HEK293 (cell line): ENCODE results near the gene ADGRD2.

Experiments used
- CTCF ChIA-PET: fragments of 350-600 bp; formaldehyde crosslinking; extraction: SDS; loops from one replicate; lab custom pipeline; 2021; ENCODE audit warnings: antibody characterized with exemption; lab: Yijun Ruan, JAX
- POLR2A ChIA-PET: fragments of 300-600 bp; formaldehyde crosslinking; extraction: SDS; loops from one replicate; lab custom pipeline; 2020; ENCODE audit warnings: antibody characterized with exemption, inconsistent platforms; lab: Yijun Ruan, JAX
- H3K27ac ChIP-seq: fragments of 200-500 bp; sonication (Bioruptor generic); 2 replicates; pipeline ENCODE4 v1.5.1; 2014; ENCODE audit warnings: low read depth, low read length, control low read depth, inconsistent platforms; ENCODE audit errors: extremely low read depth
- H3K36me3 ChIP-seq, 2 experiments: fragments of 200-500 bp in 1 of 2; sonication (Bioruptor generic) in 1 of 2; 1 replicate in 1 of 2; 2 replicates in 1 of 2; pipeline ENCODE4 v1.5.1; 2014 to 2017; ENCODE audit warnings: inconsistent platforms in 2 of 2, low read length in 2 of 2; ENCODE audit not compliant: control insufficient read depth in 2 of 2, insufficient read depth in 1 of 2
- H3K4me1 ChIP-seq: fragments of 200-500 bp; sonication (Bioruptor generic); 2 replicates; pipeline ENCODE4 v1.5.1; 2014; ENCODE audit warnings: mild to moderate bottlenecking, low read length, inconsistent platforms; ENCODE audit not compliant: control insufficient read depth, insufficient read depth
- H3K4me3 ChIP-seq: 2 replicates; pipeline ENCODE4 v1.5.1; 2011; ENCODE audit warnings: low read depth, mild to moderate bottlenecking, control low read depth, low read length, moderate library complexity
- H3K9me3 ChIP-seq: fragments of 200-500 bp; sonication (Bioruptor generic); 2 replicates; pipeline ENCODE4 v1.5.1; 2014; ENCODE audit warnings: low read depth, low read length, inconsistent platforms; ENCODE audit not compliant: control insufficient read depth, insufficient read depth
- AEBP2 ChIP-seq: fragments of 450-650 bp; formaldehyde crosslinking; IDR thresholded peaks from 2 replicates; pipeline ENCODE4 v1.5.1; 2016; ENCODE audit warnings: missing biosample characterization, missing genetic modification characterization, borderline replicate concordance
- BCL11A ChIP-seq: fragments of 450-650 bp; formaldehyde crosslinking; IDR thresholded peaks from 2 replicates; pipeline ENCODE4 v1.5.1; 2016; ENCODE audit warnings: low read depth, missing biosample characterization, missing genetic modification characterization
- GLIS1 ChIP-seq: fragments of 450-650 bp; formaldehyde crosslinking; IDR thresholded peaks from 2 replicates; pipeline ENCODE4 v1.5.1; 2016; ENCODE audit warnings: missing biosample characterization, missing genetic modification characterization
- PRDM2 ChIP-seq: fragments of 450-650 bp; formaldehyde crosslinking; IDR thresholded peaks from 2 replicates; pipeline ENCODE4 v1.5.1; 2016; ENCODE audit warnings: missing biosample characterization, missing genetic modification characterization, borderline replicate concordance
- YY1 ChIP-seq: fragments of 450-650 bp; formaldehyde crosslinking; IDR thresholded peaks from 2 replicates; pipeline ENCODE4 v1.5.1; 2018; ENCODE audit warnings: missing biosample characterization, missing genetic modification characterization
- ZBTB20 ChIP-seq: fragments of 450-650 bp; formaldehyde crosslinking; IDR thresholded peaks from 2 replicates; pipeline ENCODE4 v1.5.1; 2016; ENCODE audit warnings: missing biosample characterization, missing genetic modification characterization
- ZBTB26 ChIP-seq: fragments of 450-650 bp; formaldehyde crosslinking; optimal IDR thresholded peaks from 2 replicates; pipeline ENCODE3; 2016; ENCODE audit warnings: missing biosample characterization, mild to moderate bottlenecking, missing genetic modification characterization
- ZFP37 ChIP-seq: fragments of 450-650 bp; formaldehyde crosslinking; IDR thresholded peaks from 2 replicates; pipeline ENCODE4 v1.5.1; 2016; ENCODE audit warnings: missing biosample characterization, missing genetic modification characterization
- ZNF146 ChIP-seq: fragments of 450-650 bp; formaldehyde crosslinking; IDR thresholded peaks from 2 replicates; pipeline ENCODE4 v1.5.1; 2016; ENCODE audit warnings: missing biosample characterization, missing genetic modification characterization
- ZNF157 ChIP-seq: fragments of 450-650 bp; formaldehyde crosslinking; IDR thresholded peaks from 2 replicates; pipeline ENCODE4 v1.5.1; 2016; ENCODE audit warnings: missing biosample characterization, missing genetic modification characterization
- ZNF169 ChIP-seq: fragments of 450-650 bp; formaldehyde crosslinking; IDR thresholded peaks from 2 replicates; pipeline ENCODE4 v1.5.1; 2016; ENCODE audit warnings: missing biosample characterization, missing genetic modification characterization
- ZNF24 ChIP-seq: fragments of 450-650 bp; formaldehyde crosslinking; IDR thresholded peaks from 2 replicates; pipeline ENCODE4 v1.5.1; 2016; ENCODE audit warnings: missing biosample characterization, missing genetic modification characterization
- ZNF280D ChIP-seq: fragments of 450-650 bp; formaldehyde crosslinking; IDR thresholded peaks from 2 replicates; pipeline ENCODE4 v1.5.1; 2016; ENCODE audit warnings: missing biosample characterization, missing genetic modification characterization
- ZNF37A ChIP-seq: fragments of 450-650 bp; IDR thresholded peaks from 2 replicates; pipeline ENCODE4 v1.5.1; 2018; ENCODE audit warnings: missing biosample characterization, missing genetic modification characterization
- ZNF398 ChIP-seq: fragments of 450-650 bp; formaldehyde crosslinking; IDR thresholded peaks from 2 replicates; pipeline ENCODE4 v1.5.1; 2017; ENCODE audit warnings: missing biosample characterization, missing genetic modification characterization
- ZNF529 ChIP-seq: fragments of 450-650 bp; formaldehyde crosslinking; IDR thresholded peaks from 2 replicates; pipeline ENCODE4 v1.5.1; 2017; ENCODE audit warnings: missing genetic modification characterization, missing biosample characterization; ENCODE audit not compliant: insufficient replicate concordance
- ZNF677 ChIP-seq: fragments of 450-650 bp; IDR thresholded peaks from 2 replicates; pipeline ENCODE4 v1.5.0; 2018; ENCODE audit warnings: missing biosample characterization, mild to moderate bottlenecking, missing genetic modification characterization, moderate library complexity
- ZNF776 ChIP-seq: fragments of 450-650 bp; formaldehyde crosslinking; IDR thresholded peaks from 2 replicates; pipeline ENCODE4 v1.5.0; 2017; ENCODE audit warnings: missing biosample characterization, missing genetic modification characterization, borderline replicate concordance
- ZSCAN18 ChIP-seq: fragments of 450-650 bp; formaldehyde crosslinking; IDR thresholded peaks from 2 replicates; pipeline ENCODE4 v1.5.1; 2016; ENCODE audit warnings: missing biosample characterization, missing genetic modification characterization

The ADGRD2 gene

GRCh38 chr9:124420991-124421543, 29.2 kb upstream of the ADGRD2 start:
- Histone ChIP-seq H3K27ac (no peak overlapping the region), H3K36me3 (no peaks in the 10 kb centered on the region), H3K4me3 (no peak overlapping the region), H3K9me3 (no peaks in the 10 kb centered on the region), H3K4me1 (no peaks in the 10 kb centered on the region)
- no peak for TF ChIP-seq ZNF37A
- TF ChIP-seq ZNF146 (tag by site-specific recombination): no peak
- TF ChIP-seq YY1 (tag by site-specific recombination): no peak
- no peak for TF ChIP-seq ZSCAN18
- no peak for TF ChIP-seq ZNF529 (tag by site-specific recombination)
- no peak for TF ChIP-seq GLIS1
- TF ChIP-seq ZNF776: no peak
- TF ChIP-seq ZNF169: no peak
- TF ChIP-seq ZNF157 (tag by site-specific recombination): no peak
- TF ChIP-seq ZBTB20: no peak
- no peak for TF ChIP-seq AEBP2 (tag by site-specific recombination)
- TF ChIP-seq ZNF24 (tag by site-specific recombination): no peak
- CTCF ChIA-PET: interaction anchor here (0.5 to 5.6 kb wide), 11 partner anchors 9 to 343 kb away, joined by 3 to 116 read pairs (median 4); no protein-coding TSS in a partner anchor
- POLR2A ChIA-PET: no interaction called here

- Histone ChIP-seq H3K27ac (no peak overlapping the region), H3K9me3 (no peaks in the 10 kb centered on the region), H3K4me3 (no peak overlapping the region), H3K36me3 (no peaks in the 10 kb centered on the region), H3K4me1 (no peaks in the 10 kb centered on the region)
- ChIA-PET POLR2A (no interaction called here), CTCF (interaction anchor here (1.1 to 1.4 kb wide), 3 partner anchors 30 to 289 kb away, joined by 3 to 9 read pairs (median 4); no protein-coding TSS in a partner anchor)
- no peak for TF ChIP-seq ZNF398 (tag by site-specific recombination)
- no peak for TF ChIP-seq ZNF677 (tag by site-specific recombination)
- TF ChIP-seq ZBTB26 (tag by site-specific recombination): no peak
- no peak for TF ChIP-seq PRDM2
- TF ChIP-seq BCL11A (tag by site-specific recombination): no peak
- TF ChIP-seq ZNF169: no peak
- TF ChIP-seq ZFP37 (tag by site-specific recombination): no peak
- TF ChIP-seq ZNF280D: no peak
Observed at GRCh38 chr9:124423155-124423554, 27.1 kb upstream of the ADGRD2 start.
